Suprapubic skin (tissue), 4 donors: ENCODE results near the gene SLC2A9. TPM values are rescaled to one million over a fixed set of nuclear protein-coding genes. Genes with fewer than 3 reads are reported as not detected.

Source experiments
- DNase-seq, 2 donors: peaks; one replicate each; pipeline ENCODE4 v3.0.0-alpha.2; 2019; ENCODE audit warnings: low spot score in 2 of 2
- H3K27ac ChIP-seq: fragments of 200-600 bp; sonication (generic); one replicate; pipeline ENCODE4 v1.5.1; 2019
- H3K27me3 ChIP-seq: fragments of 200-600 bp; sonication (generic); one replicate; pipeline ENCODE4 v1.5.1; 2019
- H3K36me3 ChIP-seq: fragments of 200-600 bp; sonication (generic); one replicate; pipeline ENCODE4 v1.5.1; 2019
- H3K4me1 ChIP-seq: fragments of 200-600 bp; sonication (generic); one replicate; pipeline ENCODE4 v1.5.1; 2019
- H3K4me3 ChIP-seq: fragments of 200-600 bp; sonication (generic); one replicate; pipeline ENCODE4 v1.5.1; 2019; ENCODE audit warnings: mild to moderate bottlenecking
- H3K9me3 ChIP-seq: fragments of 200-600 bp; sonication (generic); one replicate; pipeline ENCODE4 v1.5.1; 2019
- CTCF ChIP-seq, 2 donors: fragments of 200-600 bp in 1 of 2; fragments of 450-650 bp in 1 of 2; sonication (generic) in 1 of 2; IDR thresholded peaks; one replicate each; pipeline ENCODE4 v1.5.1; 2016 to 2019; ENCODE audit warnings: antibody characterized with exemption in 2 of 2, mild to moderate bottlenecking in 1 of 2, moderate library complexity in 1 of 2
- EP300 ChIP-seq: sonication (generic); formaldehyde crosslinking; IDR thresholded peaks from one replicate; pipeline ENCODE4 v1.6.1; 2017; ENCODE audit warnings: antibody characterized with exemption
- POLR2A ChIP-seq, 2 donors: fragments of 450-650 bp; IDR thresholded peaks; one replicate each; pipeline ENCODE4 v1.6.1; 2017; ENCODE audit warnings: antibody characterized with exemption in 2 of 2, mild to moderate bottlenecking in 2 of 2, moderate library complexity in 2 of 2
- POLR2AphosphoS5 ChIP-seq, 3 donors: sonication (generic); formaldehyde crosslinking; IDR thresholded peaks; one replicate each; pipeline ENCODE4 v1.6.1; 2017; ENCODE audit warnings: antibody characterized with exemption in 3 of 3
- WGBS: methylation state at CpG from one replicate; pipeline ENCODE4 v1.1.5; 2018; 5-methylcytosine and 5-hydroxymethylcytosine counted together
- total RNA-seq, 4 donors: library from RNA; depleted of rRNA; stranded (reverse); fragments of >200 nt; gene quantifications; one replicate each; pipeline ENCODE4 v1.1.0, GENCODE V29; 2016

SLC2A9 gene
- total RNA-seq, 4 donors from 2014 or later = 3.5 to 9.2 (median 8.1) TPM

GRCh38 chr4:10041036-10041435 lies 19.7 kb upstream of the SLC2A9 start:
- Histone ChIP-seq H3K4me3 (no peak overlapping the region), H3K9me3 (no peaks in the 10 kb centered on the region), H3K27ac (no peak overlapping the region), H3K36me3 (no peaks in the 10 kb centered on the region), H3K27me3 (no peaks in the 10 kb centered on the region), H3K4me1 (no peaks in the 10 kb centered on the region)
- TF ChIP-seq CTCF (IDR thresholded peaks at IDR 0.05) (no peak), POLR2A (IDR thresholded peaks at IDR 0.05) (no peak), EP300 (no peak), POLR2AphosphoS5 (IDR thresholded peaks at IDR 0.05) (no peak)
- no peak for DNase-seq
- WGBS = 78% methylated on average over 6 of the region's 6 CpGs

- TF ChIP-seq POLR2AphosphoS5 (IDR thresholded peaks at IDR 0.05) (no peak), POLR2A (IDR thresholded peaks at IDR 0.05) (no peak), CTCF (IDR thresholded peaks at IDR 0.05) (no peak)
- no peaks in the 10 kb centered on the region for H3K4me1 ChIP-seq
- H3K9me3 ChIP-seq = no peaks in the 10 kb centered on the region
- WGBS = 86% methylated on average over 10 of the region's 10 CpGs
- no peak overlapping the region for H3K27ac ChIP-seq
- no peak for DNase-seq
- H3K4me3 ChIP-seq = no peak overlapping the region
- H3K36me3 ChIP-seq = no peaks in the 10 kb centered on the region
- H3K27me3 ChIP-seq = no peaks in the 10 kb centered on the region
Observed at GRCh38 chr4:10040049-10040892, 19.0 kb upstream of the SLC2A9 start.

- DNase-seq = peak in 1 of 2 donors; percentile 8
- TF ChIP-seq EP300 (no peak), POLR2AphosphoS5 (IDR thresholded peaks at IDR 0.05) (no peak), CTCF (IDR thresholded peaks at IDR 0.05) (no peak), POLR2A (IDR thresholded peaks at IDR 0.05) (no peak)
- Histone ChIP-seq H3K27ac (no peak overlapping the region), H3K9me3 (no peaks in the 10 kb centered on the region), H3K4me3 (no peak overlapping the region), H3K4me1 (peaks cover 20% of the 10 kb centered on the region), H3K27me3 (no peaks in the 10 kb centered on the region), H3K36me3 (no peaks in the 10 kb centered on the region)
- WGBS = 93% methylated on average over 9 of the region's 10 CpGs
Observed at GRCh38 chr4:10036807-10037342, 15.6 kb upstream of the SLC2A9 start.

GRCh38 chr4:10035130-10035529 lies 13.8 kb upstream of the SLC2A9 start:
- no peak for TF ChIP-seq EP300
- no peak for TF ChIP-seq POLR2AphosphoS5 (IDR thresholded peaks at IDR 0.05)
- no peak for TF ChIP-seq CTCF (IDR thresholded peaks at IDR 0.05)
- no peak for TF ChIP-seq POLR2A (IDR thresholded peaks at IDR 0.05)

GRCh38 chr4:10034612-10035104 lies 13.4 kb upstream of the SLC2A9 start:
- TF ChIP-seq CTCF (IDR thresholded peaks at IDR 0.05) (no peak), POLR2AphosphoS5 (IDR thresholded peaks at IDR 0.05) (no peak), EP300 (no peak), POLR2A (IDR thresholded peaks at IDR 0.05) (no peak)
- H3K4me1 ChIP-seq = peaks cover 28% of the 10 kb centered on the region
- no peak overlapping the region for H3K4me3 ChIP-seq
- WGBS = 60% methylated on average over 1 of the region's 5 CpGs
- H3K9me3 ChIP-seq = no peaks in the 10 kb centered on the region
- DNase-seq = peak in 1 of 2 donors; percentile 21
- H3K36me3 ChIP-seq = no peaks in the 10 kb centered on the region
- H3K27ac ChIP-seq = no peak overlapping the region
- no peaks in the 10 kb centered on the region for H3K27me3 ChIP-seq

More at GRCh38 chr4:10035130-10035529, 13.8 kb upstream of the SLC2A9 start:
- H3K27me3 ChIP-seq = no peaks in the 10 kb centered on the region
- DNase-seq = peak in 1 of 2 donors; percentile 75
- 44% methylated on average over 2 of the region's 6 CpGs for WGBS
- H3K27ac ChIP-seq = no peak overlapping the region
- no peaks in the 10 kb centered on the region for H3K36me3 ChIP-seq
- peaks cover 28% of the 10 kb centered on the region for H3K4me1 ChIP-seq
- no peak overlapping the region for H3K4me3 ChIP-seq
- H3K9me3 ChIP-seq = no peaks in the 10 kb centered on the region
